Activated T-helper 1 cell treated with anti-CD3 and anti-CD28 coated beads, Interleukin-12 subunit alpha, Interleukin-12 subunit beta, Interleukin-2, Interleukin-4 antibody, amounts not matched to agents 30 ng/mL and 10 ng/mL and 1 ng/mL, durations not matched to agents 14 hours and 24 hours and 36 hours (primary cell): ENCODE measurements around the gene DEFB131B. TPM values are rescaled to one million over a fixed set of nuclear protein-coding genes. Genes with fewer than 3 reads are reported as not detected.
"Not testable (repeated sequence)": the region's sequence is repeated elsewhere in the genome, so short reads cannot be mapped to it uniquely, and the experiment has no call there.

Experiments used
- DNase-seq: peaks from one replicate; pipeline ENCODE4 v3.0.0; 2021; ENCODE audit warnings: low spot score
- H3K27ac Mint-ChIP-seq: one replicate; pipeline ENCODE4 v1.8.0; 2021; ENCODE audit warnings: mild to moderate bottlenecking, mixed read lengths
- H3K27me3 Mint-ChIP-seq: one replicate; pipeline ENCODE4 v1.8.0; 2022; ENCODE audit warnings: mild to moderate bottlenecking, moderate library complexity, mixed read lengths; ENCODE audit not compliant: insufficient read depth
- H3K36me3 Mint-ChIP-seq: one replicate; pipeline ENCODE4 v1.8.0; 2021; ENCODE audit warnings: low read depth, mixed read lengths
- H3K4me1 Mint-ChIP-seq: one replicate; pipeline ENCODE4 v1.8.0; 2021; ENCODE audit warnings: low read depth, mixed read lengths
- H3K4me3 Mint-ChIP-seq: one replicate; pipeline ENCODE4 v1.8.0; 2021; ENCODE audit warnings: mild to moderate bottlenecking, moderate library complexity, mixed read lengths
- H3K9me3 Mint-ChIP-seq: one replicate; pipeline ENCODE4 v1.8.0; 2021; ENCODE audit warnings: mixed read lengths
- intact Hi-C: fragments of 100-400 bp; cut with micrococcal nuclease; formaldehyde crosslinking; loops from one replicate; pipeline ENCODE4 v1.15.1; 2024
- total RNA-seq: library from RNA; stranded (reverse); gene quantifications from 2 replicates; pipeline ENCODE4 v1.2.3, GENCODE V29; 2022

Gene DEFB131B
- total RNA-seq, 1 donor from 2014 or later = not detected

- H3K27ac Mint-ChIP-seq, intact Hi-C loops, H3K36me3 Mint-ChIP-seq, H3K4me3 Mint-ChIP-seq, H3K9me3 Mint-ChIP-seq, DNase-seq, H3K4me1 Mint-ChIP-seq, H3K27me3 Mint-ChIP-seq: not testable (repeated sequence)
Measured at GRCh38 chr11:71876262-71876661, 2.0 kb upstream of the DEFB131B start.

DNA sequence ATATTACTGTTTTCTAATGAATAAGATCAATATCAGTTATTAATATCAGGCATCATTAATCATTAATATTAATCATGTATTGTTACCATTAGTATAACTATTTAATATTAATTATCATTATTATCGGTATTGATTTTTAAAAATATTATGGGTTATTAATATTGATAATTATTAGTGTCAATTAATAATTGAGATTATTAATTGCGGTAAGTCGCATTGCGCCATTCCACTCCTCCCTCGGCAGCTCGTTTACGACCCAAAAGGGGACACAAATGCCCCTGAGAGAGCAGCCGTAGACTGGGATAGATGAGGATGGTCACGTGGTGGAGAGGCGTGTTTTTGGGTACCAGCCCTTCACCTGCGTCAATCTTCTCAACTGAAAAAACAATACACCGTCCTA is 7.6 kb downstream of the DEFB131B start:
- H3K4me1 Mint-ChIP-seq, intact Hi-C loops, H3K9me3 Mint-ChIP-seq, H3K36me3 Mint-ChIP-seq, H3K4me3 Mint-ChIP-seq, H3K27ac Mint-ChIP-seq, H3K27me3 Mint-ChIP-seq, DNase-seq: not testable (repeated sequence)

GRCh38 chr11:71888335-71889010 is 10.2 kb downstream of the DEFB131B start:
- H3K27ac Mint-ChIP-seq, H3K4me3 Mint-ChIP-seq, H3K36me3 Mint-ChIP-seq, intact Hi-C loops, H3K27me3 Mint-ChIP-seq, H3K9me3 Mint-ChIP-seq, H3K4me1 Mint-ChIP-seq, DNase-seq: not testable (repeated sequence)

- H3K36me3 Mint-ChIP-seq, H3K4me1 Mint-ChIP-seq, H3K4me3 Mint-ChIP-seq, intact Hi-C loops, H3K27ac Mint-ChIP-seq, H3K9me3 Mint-ChIP-seq, DNase-seq, H3K27me3 Mint-ChIP-seq: not testable (repeated sequence)
Measured at GRCh38 chr11:71889181-71889872, 11.1 kb downstream of the DEFB131B start.

GRCh38 chr11:71895961-71896360 is 17.7 kb downstream of the DEFB131B start:
- Mint-ChIP-seq H3K36me3 (peaks cover 7% of the 10 kb centered on the region), H3K27me3 (no peaks in the 10 kb centered on the region), H3K9me3 (no peaks in the 10 kb centered on the region), H3K27ac (no peak overlapping the region), H3K4me3 (no peak overlapping the region), H3K4me1 (no peaks in the 10 kb centered on the region)
- DNase-seq = no peak
- intact Hi-C loops = no loop called here

DNA sequence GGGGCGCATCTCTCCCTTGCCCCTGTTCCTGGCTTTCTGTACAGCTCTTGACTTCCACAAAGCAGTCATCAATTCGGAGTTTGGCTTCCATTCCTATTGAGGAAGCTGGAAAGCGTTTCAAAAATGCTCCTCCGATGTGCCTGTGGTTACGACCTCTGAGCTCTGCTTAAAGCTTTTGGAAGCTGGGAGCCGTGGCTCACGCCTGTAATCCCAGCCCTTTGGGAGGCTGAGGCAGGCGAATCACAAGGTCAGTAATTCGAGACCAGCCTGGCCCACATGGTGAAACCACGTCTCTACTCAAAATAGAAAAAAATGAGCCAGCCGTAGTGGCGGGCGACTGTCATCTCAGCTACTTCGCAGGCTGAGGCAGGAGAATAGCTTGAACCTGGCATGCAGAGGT is 22.9 kb downstream of the DEFB131B start:
- H3K27me3 Mint-ChIP-seq, H3K36me3 Mint-ChIP-seq, DNase-seq, H3K4me1 Mint-ChIP-seq, H3K9me3 Mint-ChIP-seq, H3K27ac Mint-ChIP-seq, intact Hi-C loops, H3K4me3 Mint-ChIP-seq: not testable (repeated sequence)

DNA sequence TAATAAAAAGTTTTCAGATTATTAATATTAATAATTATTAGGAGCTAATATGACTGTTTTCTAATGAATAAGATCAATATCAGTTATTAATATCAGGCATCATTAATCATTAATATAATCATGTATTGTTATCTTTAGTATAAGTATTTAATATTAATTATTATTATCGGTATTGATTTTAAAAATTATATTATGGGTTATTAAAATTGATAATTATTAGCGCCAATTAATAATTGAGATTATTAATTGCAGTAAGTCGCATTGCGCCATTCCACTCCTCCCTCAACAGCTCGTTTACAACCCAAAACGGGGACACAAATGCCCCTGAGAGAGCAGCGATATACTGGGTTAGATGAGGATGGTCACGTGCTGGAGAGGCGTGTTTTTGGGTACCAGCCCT is 30.0 kb downstream of the DEFB131B start:
- intact Hi-C loops = no loop called here
- peaks cover 18% of the 10 kb centered on the region for H3K36me3 Mint-ChIP-seq
- no peaks in the 10 kb centered on the region for H3K9me3 Mint-ChIP-seq
- no peaks in the 10 kb centered on the region for H3K27me3 Mint-ChIP-seq
- H3K4me3 Mint-ChIP-seq = no peak overlapping the region
- H3K27ac Mint-ChIP-seq = no peak overlapping the region
- peaks cover 13% of the 10 kb centered on the region for H3K4me1 Mint-ChIP-seq
- DNase-seq = no peak

GRCh38 chr11:71910775-71911174 is 32.5 kb downstream of the DEFB131B start:
- not testable (repeated sequence) for H3K9me3 Mint-ChIP-seq, H3K4me3 Mint-ChIP-seq, H3K27me3 Mint-ChIP-seq, DNase-seq
- H3K4me1 Mint-ChIP-seq = peaks cover 22% of the 10 kb centered on the region
- peak overlapping the region; percentile 52 for H3K27ac Mint-ChIP-seq
- peaks cover 28% of the 10 kb centered on the region for H3K36me3 Mint-ChIP-seq
- intact Hi-C loops = loop anchor here (1.0 kb wide), 2 partner anchors 18 to 52 kb away; partner anchors contain the start of gene XNDC1N

- intact Hi-C loops = loop anchor here (1.0 kb wide), 2 partner anchors 17 to 51 kb away; partner anchors contain the start of gene XNDC1N
- H3K4me1 Mint-ChIP-seq = peaks cover 22% of the 10 kb centered on the region
- H3K9me3 Mint-ChIP-seq, H3K27me3 Mint-ChIP-seq, H3K4me3 Mint-ChIP-seq: not testable (repeated sequence)
- H3K27ac Mint-ChIP-seq = peak overlapping the region; percentile 85
- peak; percentile 52 for DNase-seq
- H3K36me3 Mint-ChIP-seq = peaks cover 34% of the 10 kb centered on the region
Measured at GRCh38 chr11:71911321-71911985, 33.2 kb downstream of the DEFB131B start.

DNA sequence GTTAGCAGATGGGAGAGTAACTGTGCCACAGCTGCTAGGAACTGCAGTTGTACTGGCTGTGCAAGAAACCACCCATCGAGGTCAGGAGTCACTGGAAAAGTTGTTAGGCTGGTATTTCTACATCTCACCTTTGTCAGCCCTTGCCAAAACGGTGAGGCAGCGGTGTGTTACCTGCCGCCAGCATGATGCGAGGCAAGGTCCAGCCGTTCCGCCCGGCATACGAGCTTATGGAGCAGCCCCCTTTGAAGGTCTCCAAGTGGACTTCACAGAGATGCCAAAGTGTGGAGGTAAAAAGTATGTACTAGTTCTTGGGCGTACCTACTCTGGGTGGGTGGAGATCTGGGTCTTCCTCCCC is 33.7 kb downstream of the DEFB131B start:
- not testable (repeated sequence) for H3K9me3 Mint-ChIP-seq, H3K27me3 Mint-ChIP-seq, DNase-seq, H3K4me3 Mint-ChIP-seq
- Mint-ChIP-seq H3K4me1 (peaks cover 22% of the 10 kb centered on the region), H3K36me3 (peaks cover 36% of the 10 kb centered on the region), H3K27ac (peak overlapping the region; percentile 85)
- intact Hi-C loops = loop anchor here (1.0 kb wide), 2 partner anchors 16 to 50 kb away; partner anchors contain the start of gene XNDC1N

- no peak for DNase-seq
- peaks cover 22% of the 10 kb centered on the region for H3K4me1 Mint-ChIP-seq
- no peaks in the 10 kb centered on the region for H3K9me3 Mint-ChIP-seq
- H3K4me3 Mint-ChIP-seq = no peak overlapping the region
- H3K36me3 Mint-ChIP-seq = peaks cover 47% of the 10 kb centered on the region
- no peaks in the 10 kb centered on the region for H3K27me3 Mint-ChIP-seq
- intact Hi-C loops = no loop called here
- H3K27ac Mint-ChIP-seq = peak overlapping the region; percentile 11
Measured at GRCh38 chr11:71913756-71914526, 35.7 kb downstream of the DEFB131B start.

GRCh38 chr11:71914617-71915189 is 36.5 kb downstream of the DEFB131B start:
- no peaks in the 10 kb centered on the region for H3K27me3 Mint-ChIP-seq
- intact Hi-C loops = no loop called here
- peak overlapping the region; percentile 37 for H3K27ac Mint-ChIP-seq
- H3K4me3 Mint-ChIP-seq = no peak overlapping the region
- DNase-seq = no peak
- H3K9me3 Mint-ChIP-seq = no peaks in the 10 kb centered on the region
- H3K4me1 Mint-ChIP-seq = peaks cover 22% of the 10 kb centered on the region
- H3K36me3 Mint-ChIP-seq = peaks cover 48% of the 10 kb centered on the region
